Neuronal stem cell (in vitro differentiated cells): ENCODE measurements around the gene PC.

Experiments used
- DNase-seq: peaks from one replicate; pipeline ENCODE4 v3.0.0-alpha.2; 2013; ENCODE audit warnings: low spot score
- H2AFZ ChIP-seq: one replicate; pipeline ENCODE4 v1.6.1; 2013; ENCODE audit warnings: mild to moderate bottlenecking, low read length, inconsistent platforms
- H2AK5ac ChIP-seq: 2 replicates; pipeline ENCODE4 v1.6.1; 2013; ENCODE audit warnings: low read depth, mild to moderate bottlenecking, inconsistent platforms, low read length, moderate library complexity, mixed read lengths
- H2BK120ac ChIP-seq: 2 replicates; pipeline ENCODE4 v1.6.1; 2013; ENCODE audit warnings: low read depth, mild to moderate bottlenecking, inconsistent platforms, low read length, moderate library complexity, mixed read lengths
- H2BK12ac ChIP-seq: one replicate; pipeline ENCODE4 v1.6.1; 2013; ENCODE audit warnings: low read length, inconsistent platforms
- H2BK15ac ChIP-seq: 2 replicates; pipeline ENCODE4 v1.6.1; 2013; ENCODE audit warnings: mild to moderate bottlenecking, low read length, inconsistent platforms, mixed read lengths
- H2BK5ac ChIP-seq: one replicate; pipeline ENCODE4 v1.6.1; 2013; ENCODE audit warnings: inconsistent platforms, mild to moderate bottlenecking, low read length, moderate library complexity
- H3K14ac ChIP-seq: one replicate; pipeline ENCODE4 v1.6.1; 2013; ENCODE audit warnings: low read length, inconsistent platforms
- H3K18ac ChIP-seq: 2 replicates; pipeline ENCODE4 v1.6.1; 2013; ENCODE audit warnings: low read length, inconsistent platforms
- H3K23ac ChIP-seq: 2 replicates; pipeline ENCODE4 v1.6.1; 2013; ENCODE audit warnings: low read depth, mild to moderate bottlenecking, mixed read lengths, low read length, inconsistent platforms; ENCODE audit not compliant: poor library complexity
- H3K27ac ChIP-seq: replicated peaks from 3 replicates; pipeline ENCODE4 v1.5.1; 2013; ENCODE audit warnings: low read length, inconsistent platforms
- H3K27me3 ChIP-seq, 3 experiments: 2 replicates each; pipeline ENCODE4 v1.6.1; 2013; ENCODE audit warnings: low read length in 3 of 3, mild to moderate bottlenecking in 2 of 3, inconsistent platforms in 1 of 3, low read depth in 1 of 3, mixed read lengths in 1 of 3, moderate library complexity in 1 of 3; ENCODE audit not compliant: control insufficient read depth in 3 of 3, insufficient read depth in 3 of 3
- H3K36me3 ChIP-seq, 2 donors: replicated peaks in 1 of 2; 2 replicates each; pipeline ENCODE4 v1.6.1; 2013; ENCODE audit warnings: low read length in 2 of 2; ENCODE audit not compliant: control insufficient read depth in 2 of 2, insufficient read depth in 2 of 2
- H3K4ac ChIP-seq: 2 replicates; pipeline ENCODE4 v1.6.1; 2013; ENCODE audit warnings: inconsistent platforms, mild to moderate bottlenecking, low read length, moderate library complexity
- H3K4me1 ChIP-seq, 2 donors: 1 replicate in 1 of 2; 2 replicates in 1 of 2; pipeline ENCODE4 v1.6.1; 2013; ENCODE audit warnings: low read length in 2 of 2, low read depth in 1 of 2; ENCODE audit not compliant: control insufficient read depth in 2 of 2, insufficient read depth in 1 of 2
- H3K4me2 ChIP-seq: one replicate; pipeline ENCODE4 v1.6.1; 2013; ENCODE audit warnings: mild to moderate bottlenecking, low read length, inconsistent platforms; ENCODE audit not compliant: insufficient read depth, poor library complexity, severe bottlenecking
- H3K4me3 ChIP-seq, 2 donors: 2 replicates each; pipeline ENCODE4 v1.5.1; 2013; ENCODE audit warnings: low read length in 2 of 2, mild to moderate bottlenecking in 2 of 2, inconsistent platforms in 1 of 2, moderate library complexity in 1 of 2
- H3K79me1 ChIP-seq: one replicate; pipeline ENCODE4 v1.6.1; 2013; ENCODE audit warnings: low read depth, mild to moderate bottlenecking, inconsistent platforms, low read length, moderate library complexity
- H3K9ac ChIP-seq: one replicate; pipeline ENCODE4 v1.6.1; 2013; ENCODE audit warnings: mild to moderate bottlenecking, low read depth, low read length, inconsistent platforms; ENCODE audit not compliant: poor library complexity
- H3K9me3 ChIP-seq, 2 donors: replicated peaks in 1 of 2; 2 replicates each; pipeline versions ENCODE3 to v1.6.1; 2013; ENCODE audit warnings: low read length in 2 of 2, mild to moderate bottlenecking in 2 of 2, inconsistent platforms in 1 of 2, low read depth in 1 of 2, mixed read lengths in 1 of 2, moderate library complexity in 1 of 2; ENCODE audit not compliant: control insufficient read depth in 2 of 2, insufficient read depth in 1 of 2
- H4K8ac ChIP-seq: one replicate; pipeline ENCODE4 v1.6.1; 2013; ENCODE audit warnings: low read depth, mild to moderate bottlenecking, inconsistent platforms, low read length, moderate library complexity
- H4K91ac ChIP-seq: one replicate; pipeline ENCODE4 v1.6.1; 2013; ENCODE audit warnings: low read length, low read depth, mild to moderate bottlenecking, inconsistent platforms; ENCODE audit not compliant: poor library complexity
- WGBS, 2 donors: extraction: QIAGEN DNeasy Blood & Tissue Kit; methylation state at CpG; one replicate each; pipeline ENCODE4 v1.1.7; 2013; ENCODE audit warnings: missing lambda C conversion rate in 2 of 2, mixed read lengths in 1 of 2; ENCODE audit not compliant: insufficient read length in 2 of 2, insufficient replicate concordance in 1 of 2; ENCODE audit errors: extremely low coverage in 2 of 2; 5-methylcytosine and 5-hydroxymethylcytosine counted together

The PC gene

GRCh38 chr11:67002921-67003411, 44.8 kb upstream of the PC start:
- WGBS, 2 donors, result no CpG with 5 or more reads among the region's 5 CpGs
- peaks cover 0 to 4% (median 0%) of the 10 kb centered on the region in 3 experiments for H3K27me3 ChIP-seq
- H3K18ac ChIP-seq, result peak overlapping the region; percentile 87
- H3K79me1 ChIP-seq, result no peaks in the 10 kb centered on the region
- peak overlapping the region; percentile 36 for H2AFZ ChIP-seq
- no peak overlapping the region for H4K91ac ChIP-seq
- peaks cover 10 to 17% of the 10 kb centered on the region in 2 donors for H3K4me1 ChIP-seq
- H3K4ac ChIP-seq, result no peak overlapping the region
- DNase-seq, result no peak
- no peak overlapping the region for H2BK15ac ChIP-seq
- no peak overlapping the region for H2BK120ac ChIP-seq
- no peak overlapping the region for H3K4me3 ChIP-seq
- H2BK12ac ChIP-seq, result no peak overlapping the region
- no peaks in the 10 kb centered on the region for H3K9me3 ChIP-seq
- H2BK5ac ChIP-seq, result no peak overlapping the region
- H3K14ac ChIP-seq, result no peak overlapping the region
- no peak overlapping the region for H3K27ac ChIP-seq
- H3K23ac ChIP-seq, result peak overlapping the region; percentile 15
- no peak overlapping the region for H3K4me2 ChIP-seq
- peak overlapping the region; percentile 53 for H3K9ac ChIP-seq
- H2AK5ac ChIP-seq, result peak overlapping the region; percentile 58
- H3K36me3 ChIP-seq, result no peaks in the 10 kb centered on the region
- H4K8ac ChIP-seq, result no peak overlapping the region

DNA sequence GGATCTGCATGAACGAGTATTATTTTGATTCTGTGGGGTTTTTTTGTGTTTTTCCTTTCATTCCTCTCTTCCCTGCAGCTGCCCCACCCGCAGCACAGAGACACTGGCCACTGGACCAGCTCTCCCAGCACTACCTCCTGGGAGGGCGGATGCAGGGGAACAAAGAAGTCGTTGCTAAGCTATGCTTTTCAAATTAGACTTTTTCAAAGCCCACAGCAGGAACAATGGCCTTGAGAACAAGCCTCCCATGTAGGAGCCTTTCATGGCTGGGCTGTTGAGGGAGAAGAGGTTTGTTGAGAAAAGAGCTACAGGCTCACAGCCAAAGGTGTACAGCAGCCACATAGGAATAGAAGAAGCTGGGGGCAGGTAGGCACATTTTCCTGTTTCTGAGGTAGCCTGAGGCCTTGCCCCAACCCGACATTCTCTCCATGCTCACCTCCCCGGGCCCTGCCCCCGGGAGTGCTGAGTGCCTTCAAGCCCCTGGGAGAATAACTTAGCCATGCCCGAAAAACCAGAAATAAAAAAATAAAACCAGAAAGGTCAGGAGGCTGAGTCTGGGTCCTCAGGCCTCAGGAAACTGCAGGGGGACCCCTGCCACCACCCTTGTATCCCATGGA, 44.2 kb upstream of the PC start:
- no peak overlapping the region for H3K27ac ChIP-seq
- no peak overlapping the region for H3K9ac ChIP-seq
- peak overlapping the region; percentile 36 for H2AFZ ChIP-seq
- H3K4ac ChIP-seq, result no peak overlapping the region
- H2AK5ac ChIP-seq, result no peak overlapping the region
- no peaks in the 10 kb centered on the region for H3K79me1 ChIP-seq
- no peak overlapping the region for H3K14ac ChIP-seq
- H3K4me1 ChIP-seq, result peaks cover 10 to 17% of the 10 kb centered on the region in 2 donors
- no peak overlapping the region for H3K4me3 ChIP-seq
- no peak overlapping the region for H2BK12ac ChIP-seq
- no CpG with 5 or more reads among the region's 8 CpGs for WGBS, 2 donors
- H4K91ac ChIP-seq, result no peak overlapping the region
- H3K23ac ChIP-seq, result peak overlapping the region; percentile 15
- peaks cover 0 to 4% (median 0%) of the 10 kb centered on the region in 3 experiments for H3K27me3 ChIP-seq
- DNase-seq, result peak; percentile 47
- no peak overlapping the region for H3K4me2 ChIP-seq
- peak overlapping the region; percentile 87 for H3K18ac ChIP-seq
- H2BK15ac ChIP-seq, result no peak overlapping the region
- no peak overlapping the region for H2BK120ac ChIP-seq
- H2BK5ac ChIP-seq, result no peak overlapping the region
- no peaks in the 10 kb centered on the region for H3K9me3 ChIP-seq
- H4K8ac ChIP-seq, result no peak overlapping the region
- H3K36me3 ChIP-seq, result no peaks in the 10 kb centered on the region

- H3K14ac ChIP-seq, result no peak overlapping the region
- H3K9ac ChIP-seq, result no peak overlapping the region
- H4K8ac ChIP-seq, result no peak overlapping the region
- no peaks in the 10 kb centered on the region for H3K9me3 ChIP-seq
- no peak overlapping the region for H3K4me2 ChIP-seq
- H3K23ac ChIP-seq, result no peak overlapping the region
- no peaks in the 10 kb centered on the region for H3K36me3 ChIP-seq
- no peak overlapping the region for H2BK120ac ChIP-seq
- no peak overlapping the region for H3K4ac ChIP-seq
- no peak overlapping the region for H4K91ac ChIP-seq
- no peaks in the 10 kb centered on the region for H3K79me1 ChIP-seq
- no peak overlapping the region for H3K18ac ChIP-seq
- H2BK12ac ChIP-seq, result no peak overlapping the region
- no peak overlapping the region for H2BK15ac ChIP-seq
- no peak overlapping the region for H2BK5ac ChIP-seq
- H3K27ac ChIP-seq, result no peak overlapping the region
- DNase-seq, result no peak
- H2AFZ ChIP-seq, result no peak overlapping the region
- H3K27me3 ChIP-seq, result peaks cover 0 to 6% (median 0%) of the 10 kb centered on the region in 3 experiments
- no peak overlapping the region for H3K4me3 ChIP-seq
- peaks cover 13 to 14% of the 10 kb centered on the region in 2 donors for H3K4me1 ChIP-seq
- no CpG with 5 or more reads among the region's 5 CpGs for WGBS, 2 donors
- no peak overlapping the region for H2AK5ac ChIP-seq
Measured at GRCh38 chr11:67001332-67001731, 43.1 kb upstream of the PC start.

DNA sequence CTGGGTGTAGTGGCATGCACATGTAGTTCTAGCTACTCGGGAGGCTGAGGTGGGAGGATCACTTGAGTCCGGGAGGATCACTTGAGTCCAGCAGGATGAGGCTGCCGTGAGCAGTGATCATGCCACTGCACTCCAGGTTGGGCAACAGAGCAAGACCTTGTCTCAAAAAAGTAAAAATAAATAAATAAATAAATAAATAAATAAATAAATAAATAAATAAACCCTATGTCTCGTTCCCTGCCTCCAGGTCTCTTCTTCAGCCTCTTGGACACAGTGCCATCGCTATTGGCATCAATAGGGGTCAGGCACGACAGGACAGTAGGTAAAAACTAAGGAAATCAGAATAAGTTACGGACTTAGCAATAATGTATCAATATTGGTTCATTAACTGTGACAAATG, 41.4 kb upstream of the PC start:
- Histone ChIP-seq H2AFZ (no peak overlapping the region), H2BK120ac (no peak overlapping the region), H4K91ac (no peak overlapping the region), H2BK15ac (no peak overlapping the region), H3K23ac (no peak overlapping the region), H3K4me2 (no peak overlapping the region), H3K4ac (no peak overlapping the region), H3K4me1 (peaks cover 13 to 14% of the 10 kb centered on the region in 2 donors), H2BK5ac (no peak overlapping the region), H3K14ac (no peak overlapping the region), H3K4me3 (no peak overlapping the region), H2AK5ac (no peak overlapping the region), H3K27ac (no peak overlapping the region), H2BK12ac (no peak overlapping the region), H3K27me3 (peaks cover 0 to 6% (median 0%) of the 10 kb centered on the region in 3 experiments), H3K79me1 (no peaks in the 10 kb centered on the region), H4K8ac (no peak overlapping the region), H3K18ac (no peak overlapping the region), H3K36me3 (no peaks in the 10 kb centered on the region), H3K9me3 (no peaks in the 10 kb centered on the region), H3K9ac (no peak overlapping the region)
- DNase-seq, result no peak
- WGBS, 2 donors, result no CpG with 5 or more reads among the region's 7 CpGs
